Neutrophil (primary cell): Measurements from ENCODE around the gene CDC20.
A peak's percentile ranks its signal among the peaks of the same experiment; 100 is the strongest.

Experiments used
- H3K27ac ChIP-seq: fragments of 200-600 bp; sonication (generic); 2 replicates; pipeline ENCODE4 v1.5.1; 2016; ENCODE audit warnings: mild to moderate bottlenecking, moderate library complexity
- H3K27me3 ChIP-seq: fragments of 200-600 bp; sonication (generic); 2 replicates; pipeline ENCODE4 v1.6.0; 2016; ENCODE audit warnings: mild to moderate bottlenecking
- H3K36me3 ChIP-seq: fragments of 200-600 bp; sonication (generic); 2 replicates; pipeline ENCODE4 v1.5.1; 2017
- H3K4me1 ChIP-seq, 2 experiments: fragments of 200-600 bp in 1 of 2; sonication (generic) in 1 of 2; 1 replicate in 1 of 2; 2 replicates in 1 of 2; pipeline versions ENCODE4 v1.5.1 to v1.6.1; 2013 to 2016; ENCODE audit warnings: low read depth in 1 of 2, low read length in 1 of 2, mild to moderate bottlenecking in 1 of 2, moderate library complexity in 1 of 2; ENCODE audit not compliant: control insufficient read depth in 1 of 2, insufficient read depth in 1 of 2
- H3K4me3 ChIP-seq, 2 experiments: fragments of 200-600 bp in 1 of 2; sonication (generic) in 1 of 2; 1 replicate in 1 of 2; 2 replicates in 1 of 2; pipeline ENCODE4 v1.5.1; 2013 to 2016; ENCODE audit warnings: low read depth in 1 of 2, low read length in 1 of 2, mild to moderate bottlenecking in 1 of 2, moderate library complexity in 1 of 2
- H3K9me3 ChIP-seq: fragments of 200-600 bp; sonication (generic); 2 replicates; pipeline ENCODE4 v1.5.1; 2016
- CTCF ChIP-seq: fragments of 200-600 bp; sonication (generic); IDR thresholded peaks from 2 replicates; pipeline ENCODE4 v1.5.1; 2016; ENCODE audit warnings: antibody characterized with exemption

Gene CDC20

GRCh38 chr1:43358746-43359693, at the start of gene CDC20:
Gene CDC20, plus strand, starts transcription at chr1:43358981. Its CDS starts 235 bp downstream, at chr1:43359216.
- H3K9me3 ChIP-seq, result no peaks in the 10 kb centered on the region
- peak within 1 kb of the TSS; percentile 80 to 97 for H3K4me3 ChIP-seq
- peak within 1 kb of the TSS; percentile 85 for H3K27ac ChIP-seq
- peaks cover 41% of the 10 kb centered on the region for H3K36me3 ChIP-seq
- H3K4me1 ChIP-seq, result peaks cover 33 to 41% of the 10 kb centered on the region in 2 experiments
- TF ChIP-seq CTCF, result no peak
- H3K27me3 ChIP-seq, result no peaks in the 10 kb centered on the region

GRCh38 chr1:43309405-43310025, 49.3 kb upstream of the CDC20 start:
- H3K4me1 ChIP-seq, result no peaks in the 10 kb centered on the region
- no peaks in the 10 kb centered on the region for H3K27me3 ChIP-seq
- no peak for TF ChIP-seq CTCF
- no peak overlapping the region for H3K27ac ChIP-seq
- no peak overlapping the region for H3K4me3 ChIP-seq
- H3K9me3 ChIP-seq, result no peaks in the 10 kb centered on the region
- H3K36me3 ChIP-seq, result no peaks in the 10 kb centered on the region

GRCh38 chr1:43311521-43311920, 47.3 kb upstream of the CDC20 start:
- Histone ChIP-seq H3K4me3 (no peak overlapping the region), H3K36me3 (no peaks in the 10 kb centered on the region), H3K4me1 (no peaks in the 10 kb centered on the region), H3K27ac (no peak overlapping the region), H3K9me3 (no peaks in the 10 kb centered on the region), H3K27me3 (no peaks in the 10 kb centered on the region)
- TF ChIP-seq CTCF, result no peak

- H3K4me1 ChIP-seq, result no peaks in the 10 kb centered on the region
- TF ChIP-seq CTCF, result no peak
Observed at GRCh38 chr1:43312212-43312623, 46.6 kb upstream of the CDC20 start.

GRCh38 chr1:43312663-43313515, 45.9 kb upstream of the CDC20 start:
- Histone ChIP-seq H3K4me1 (no peaks in the 10 kb centered on the region), H3K4me3 (no peak overlapping the region), H3K36me3 (no peaks in the 10 kb centered on the region), H3K9me3 (no peaks in the 10 kb centered on the region), H3K27ac (no peak overlapping the region), H3K27me3 (no peaks in the 10 kb centered on the region)
- TF ChIP-seq CTCF, result no peak

More at GRCh38 chr1:43312212-43312623, 46.6 kb upstream of the CDC20 start:
- Histone ChIP-seq H3K27me3 (no peaks in the 10 kb centered on the region), H3K9me3 (no peaks in the 10 kb centered on the region), H3K27ac (no peak overlapping the region), H3K36me3 (no peaks in the 10 kb centered on the region), H3K4me3 (no peak overlapping the region)
